Progenitor cell of endocrine pancreas (in vitro differentiated cells): ENCODE data around the gene PRRX2. TPM values are rescaled to one million over a fixed set of nuclear protein-coding genes. Genes with fewer than 3 reads are reported as not detected.

Source experiments
- DNase-seq: peaks from one replicate; pipeline ENCODE4 v3.0.0; 2021; ENCODE audit warnings: low spot score; ENCODE audit not compliant: unreplicated experiment
- H3K27ac Mint-ChIP-seq: 2 replicates; pipeline ENCODE4 v1.8.0; 2021; ENCODE audit warnings: mild to moderate bottlenecking, moderate library complexity, mixed read lengths
- H3K27me3 Mint-ChIP-seq: 2 replicates; pipeline ENCODE4 v1.8.0; 2021; ENCODE audit warnings: mixed read lengths
- H3K36me3 Mint-ChIP-seq: 2 replicates; pipeline ENCODE4 v1.8.0; 2022; ENCODE audit warnings: mixed read lengths; ENCODE audit not compliant: insufficient read depth
- H3K4me1 Mint-ChIP-seq: 2 replicates; pipeline ENCODE4 v1.8.0; 2021; ENCODE audit warnings: low read depth, mixed read lengths
- H3K4me3 Mint-ChIP-seq: 2 replicates; pipeline ENCODE4 v1.8.0; 2021; ENCODE audit warnings: low read depth, mild to moderate bottlenecking, moderate library complexity, mixed read lengths
- H3K9me3 Mint-ChIP-seq: 2 replicates; pipeline ENCODE4 v1.8.0; 2021; ENCODE audit warnings: low read depth, mixed read lengths
- CTCF ChIP-seq: fragments of 200-600 bp; sonication (generic); IDR thresholded peaks from one replicate; pipeline ENCODE4 v1.5.0; 2021; ENCODE audit warnings: antibody characterized with exemption, mild to moderate bottlenecking; ENCODE audit not compliant: unreplicated experiment
- total RNA-seq: library from RNA; stranded (reverse); gene quantifications from 2 replicates; pipeline ENCODE4 v1.2.1, GENCODE V29; 2021

PRRX2 gene
- total RNA-seq, 1 donor from 2014 or later, result 0.79 TPM

- H3K9me3 Mint-ChIP-seq, result no peaks in the 10 kb centered on the region
- H3K27me3 Mint-ChIP-seq, result no peaks in the 10 kb centered on the region
- H3K4me3 Mint-ChIP-seq, result no peak overlapping the region
- no peak overlapping the region for H3K27ac Mint-ChIP-seq
- TF ChIP-seq CTCF, result no peak
- no peak for DNase-seq
- peaks cover 3% of the 10 kb centered on the region for H3K4me1 Mint-ChIP-seq
- no peaks in the 10 kb centered on the region for H3K36me3 Mint-ChIP-seq
Observed at GRCh38 chr9:129765764-129766317, 100.4 kb downstream of the PRRX2 start.

DNA sequence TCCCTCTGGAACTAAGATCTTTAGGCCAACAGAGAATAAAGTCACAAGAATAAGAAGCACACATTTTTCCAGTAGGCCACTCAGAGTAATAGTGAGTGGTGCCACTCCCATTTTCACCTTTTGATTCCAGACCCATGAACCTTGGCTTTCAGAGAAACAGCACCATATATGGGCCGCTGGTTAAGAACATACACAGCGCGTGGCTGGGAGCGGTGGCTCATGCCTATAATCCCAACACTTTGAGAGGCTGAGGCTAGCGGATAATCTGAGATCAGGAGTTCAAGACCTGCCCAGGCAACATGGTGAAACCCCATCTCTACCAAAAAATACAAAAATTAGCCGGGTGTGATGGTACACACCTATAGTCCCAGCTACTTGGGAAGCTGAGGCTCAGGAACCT, 103.0 kb downstream of the PRRX2 start:
- Mint-ChIP-seq H3K9me3 (no peaks in the 10 kb centered on the region), H3K27ac (no peak overlapping the region), H3K4me3 (no peak overlapping the region), H3K27me3 (no peaks in the 10 kb centered on the region), H3K36me3 (no peaks in the 10 kb centered on the region), H3K4me1 (no peaks in the 10 kb centered on the region)
- DNase-seq, result no peak
- TF ChIP-seq CTCF, result no peak

- H3K9me3 Mint-ChIP-seq, result no peaks in the 10 kb centered on the region
Observed at GRCh38 chr9:129769669-129770068, 104.2 kb downstream of the PRRX2 start.

DNA sequence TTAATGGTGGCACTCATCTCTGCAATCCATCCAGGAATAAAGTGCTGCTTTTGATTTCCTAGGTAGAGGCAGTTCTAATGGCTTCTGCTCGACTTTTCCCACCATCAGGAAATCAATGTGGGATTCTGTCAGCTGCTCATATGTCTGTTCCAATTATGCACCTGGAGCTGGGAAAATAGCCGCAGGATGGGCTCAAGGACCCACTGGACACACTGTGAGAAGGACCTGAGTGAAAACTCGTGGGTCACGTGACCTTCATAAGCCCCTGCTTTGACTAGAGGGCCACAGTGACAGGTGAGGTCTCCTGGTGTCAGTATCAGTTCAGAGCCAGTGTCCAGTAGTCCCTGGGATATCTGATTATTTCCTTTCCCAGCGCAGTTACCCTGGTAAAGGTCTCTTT, 105.3 kb downstream of the PRRX2 start:
- H3K9me3 Mint-ChIP-seq, result no peaks in the 10 kb centered on the region
- no peak for DNase-seq
- no peaks in the 10 kb centered on the region for H3K36me3 Mint-ChIP-seq

More at GRCh38 chr9:129769669-129770068, 104.2 kb downstream of the PRRX2 start:
- Mint-ChIP-seq H3K36me3 (no peaks in the 10 kb centered on the region), H3K4me3 (no peak overlapping the region), H3K27ac (no peak overlapping the region), H3K4me1 (no peaks in the 10 kb centered on the region), H3K27me3 (peaks cover 4% of the 10 kb centered on the region)
- TF ChIP-seq CTCF, result no peak
- DNase-seq, result no peak

More for the DNA sequence above, 105.3 kb downstream of the PRRX2 start:
- H3K27me3 Mint-ChIP-seq, result peaks cover 4% of the 10 kb centered on the region
- TF ChIP-seq CTCF, result no peak
- H3K4me3 Mint-ChIP-seq, result no peak overlapping the region
- H3K4me1 Mint-ChIP-seq, result no peaks in the 10 kb centered on the region
- no peak overlapping the region for H3K27ac Mint-ChIP-seq

Other genes starting within 250 kb of the PRRX2 start
- gene C9orf50, start 44.5 kb upstream of the PRRX2 start, total RNA-seq, result 0.27 and 0.43 TPM in 2 replicates
- 25.9 and 26.8 TPM in 2 replicates for gene NTMT1, start 39.5 kb upstream of the PRRX2 start, total RNA-seq
- 19.7 and 20.5 TPM in 2 replicates for gene ASB6, start 23.5 kb upstream of the PRRX2 start, total RNA-seq
- 0.19 TPM in 1 of 2 replicates, not detected in the other for gene PTGES, start 87.4 kb downstream of the PRRX2 start, total RNA-seq
- gene TOR1B, start 137.5 kb downstream of the PRRX2 start, total RNA-seq, result 14.7 and 19.8 TPM in 2 replicates
- gene TOR1A, start 158.5 kb downstream of the PRRX2 start, total RNA-seq, result 33.1 and 39.0 TPM in 2 replicates
- gene C9orf78, start 169.6 kb downstream of the PRRX2 start, total RNA-seq, result 30.4 and 30.8 TPM in 2 replicates
- gene USP20, start 169.8 kb downstream of the PRRX2 start, total RNA-seq, result 41.2 and 41.8 TPM in 2 replicates